ENCODE measurements around the gene DNAJC22.

DNA sequence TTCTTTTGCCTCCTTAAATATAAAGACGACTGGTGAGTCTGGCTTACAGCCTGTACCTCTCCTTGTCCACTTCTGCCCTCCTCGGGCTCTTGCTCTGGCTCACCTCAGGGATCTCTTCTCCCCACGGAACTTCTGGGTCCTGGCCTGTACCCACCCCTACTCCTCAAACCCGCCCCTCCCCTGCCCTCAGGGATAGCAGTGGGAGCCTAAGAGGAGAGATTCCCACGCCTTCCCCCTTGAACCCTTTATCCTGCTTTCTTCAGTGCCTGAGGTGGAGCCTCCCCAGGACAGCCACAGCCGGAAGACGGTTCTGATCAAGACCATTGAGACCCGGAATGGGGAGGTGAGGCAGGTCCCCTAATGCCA is 49.0 kb upstream of the DNAJC22 start:
- no peak for TF ChIP-seq EZH2 (IDR thresholded peaks at IDR 0.05; ENCODE audit: borderline replicate concordance, low read depth, low read length, severe bottlenecking)
- TF ChIP-seq CTCF (IDR thresholded peaks at IDR 0.05; ENCODE audit: borderline replicate concordance, extremely low read depth, low read length, poor library complexity, severe bottlenecking), result no peak
